ENCODE measurements around the gene TTLL13.

The TTLL13 gene

DNA sequence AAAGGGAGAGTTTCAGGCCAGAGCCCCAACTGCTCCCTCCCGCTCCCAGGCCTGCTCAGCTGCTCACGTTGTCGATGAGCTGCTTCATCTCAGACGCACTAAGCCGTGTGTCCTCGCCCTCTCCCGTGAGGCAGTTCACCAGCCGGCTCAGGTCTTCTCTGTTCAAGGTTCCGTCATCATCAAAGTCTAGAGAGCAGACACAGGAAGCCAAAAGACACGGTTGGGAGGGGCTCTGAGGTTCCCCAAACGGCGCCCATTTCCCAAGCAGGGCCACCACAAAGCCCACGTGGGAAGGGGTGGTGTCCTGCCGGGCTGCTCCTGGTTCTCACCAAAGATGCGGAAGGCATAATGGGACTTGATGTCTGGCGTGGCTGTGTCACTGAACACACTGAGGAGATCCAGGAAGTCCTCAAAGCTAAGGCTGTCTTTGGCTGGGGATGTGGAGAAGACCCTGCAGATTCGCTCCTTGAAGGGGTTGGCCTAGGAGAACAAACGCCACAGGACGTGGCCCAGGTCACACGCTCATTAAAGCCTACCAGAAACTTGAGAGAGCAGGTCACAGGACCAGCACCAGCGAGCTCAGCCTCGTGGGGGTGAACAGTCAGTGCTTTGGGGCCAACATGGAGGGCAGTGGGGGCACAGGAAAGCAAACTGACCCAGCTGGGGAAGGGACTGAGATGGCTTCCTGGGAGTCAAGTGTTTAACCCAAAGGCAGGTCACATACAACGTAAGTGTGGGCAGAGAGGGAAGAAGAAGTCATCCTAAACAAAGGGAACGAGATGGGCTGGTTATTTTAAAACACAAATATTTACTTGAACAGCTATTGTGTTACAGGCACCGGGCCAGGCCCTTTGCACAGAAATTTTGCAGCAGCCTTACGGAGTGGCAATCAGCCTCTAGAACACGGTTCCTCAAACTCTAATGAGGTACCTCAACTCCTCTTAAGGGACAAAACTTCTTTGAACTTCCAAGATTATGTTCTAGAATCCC is 18.0 kb upstream of the TTLL13 start:
- TF ChIP-seq, protein P1, sequence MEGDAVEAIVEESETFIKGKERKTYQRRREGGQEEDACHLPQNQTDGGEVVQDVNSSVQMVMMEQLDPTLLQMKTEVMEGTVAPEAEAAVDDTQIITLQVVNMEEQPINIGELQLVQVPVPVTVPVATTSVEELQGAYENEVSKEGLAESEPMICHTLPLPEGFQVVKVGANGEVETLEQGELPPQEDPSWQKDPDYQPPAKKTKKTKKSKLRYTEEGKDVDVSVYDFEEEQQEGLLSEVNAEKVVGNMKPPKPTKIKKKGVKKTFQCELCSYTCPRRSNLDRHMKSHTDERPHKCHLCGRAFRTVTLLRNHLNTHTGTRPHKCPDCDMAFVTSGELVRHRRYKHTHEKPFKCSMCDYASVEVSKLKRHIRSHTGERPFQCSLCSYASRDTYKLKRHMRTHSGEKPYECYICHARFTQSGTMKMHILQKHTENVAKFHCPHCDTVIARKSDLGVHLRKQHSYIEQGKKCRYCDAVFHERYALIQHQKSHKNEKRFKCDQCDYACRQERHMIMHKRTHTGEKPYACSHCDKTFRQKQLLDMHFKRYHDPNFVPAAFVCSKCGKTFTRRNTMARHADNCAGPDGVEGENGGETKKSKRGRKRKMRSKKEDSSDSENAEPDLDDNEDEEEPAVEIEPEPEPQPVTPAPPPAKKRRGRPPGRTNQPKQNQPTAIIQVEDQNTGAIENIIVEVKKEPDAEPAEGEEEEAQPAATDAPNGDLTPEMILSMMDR (IDR thresholded peaks at IDR 0.05; ENCODE audit: extremely low read depth, missing control alignments), result no peak
- DNase-seq (ENCODE audit: low spot score), result peak; percentile 78

DNA sequence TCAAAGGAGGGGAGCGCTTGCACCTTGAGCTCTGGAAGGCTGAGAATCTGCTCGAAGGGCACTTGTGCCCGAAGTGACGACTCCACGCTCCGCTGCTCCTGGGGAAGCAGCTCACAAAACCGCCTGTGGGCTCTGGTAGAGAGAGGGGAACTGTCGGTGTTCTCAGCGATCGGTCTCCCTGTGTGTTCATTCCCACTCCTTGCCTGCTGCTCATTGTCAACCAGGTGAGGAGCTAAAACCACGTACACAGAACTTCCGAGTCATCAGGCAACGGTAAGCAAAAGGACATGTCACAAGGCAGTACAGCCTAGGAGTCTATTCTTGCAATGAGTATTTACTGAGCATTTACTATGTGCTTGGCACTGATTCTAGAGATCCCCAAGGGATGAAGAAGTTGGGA is 17.2 kb upstream of the TTLL13 start:
- no peak for DNase-seq (ENCODE audit: low spot score)
- TF ChIP-seq, protein P1 (IDR thresholded peaks at IDR 0.05; ENCODE audit: extremely low read depth, missing control alignments), result no peak

DNA sequence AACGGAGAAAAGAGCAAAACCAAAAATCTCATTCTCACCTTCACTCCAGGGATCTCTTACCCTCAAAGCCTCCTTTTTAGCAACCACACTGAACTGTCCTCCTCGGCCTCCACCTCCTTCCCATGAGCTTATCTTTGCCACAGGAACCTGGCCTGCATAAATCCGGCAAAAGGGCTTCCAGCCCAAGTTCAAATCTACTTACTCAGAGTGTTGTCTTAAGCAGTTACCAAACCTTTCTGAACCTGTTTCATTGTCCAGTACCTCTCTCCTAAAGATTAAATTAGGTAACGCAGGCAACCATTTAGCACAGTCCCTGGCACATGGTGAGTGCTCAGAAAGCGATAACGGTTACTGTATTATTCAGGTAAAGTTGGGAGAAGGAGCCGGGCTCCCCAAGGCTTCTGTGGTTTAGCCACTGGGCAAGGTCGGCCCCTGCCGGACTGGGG is 16.4 kb upstream of the TTLL13 start:
- TF ChIP-seq, protein P1 (IDR thresholded peaks at IDR 0.05; ENCODE audit: extremely low read depth, missing control alignments), result peak; percentile 36
- DNase-seq (ENCODE audit: low spot score), result no peak

DNA sequence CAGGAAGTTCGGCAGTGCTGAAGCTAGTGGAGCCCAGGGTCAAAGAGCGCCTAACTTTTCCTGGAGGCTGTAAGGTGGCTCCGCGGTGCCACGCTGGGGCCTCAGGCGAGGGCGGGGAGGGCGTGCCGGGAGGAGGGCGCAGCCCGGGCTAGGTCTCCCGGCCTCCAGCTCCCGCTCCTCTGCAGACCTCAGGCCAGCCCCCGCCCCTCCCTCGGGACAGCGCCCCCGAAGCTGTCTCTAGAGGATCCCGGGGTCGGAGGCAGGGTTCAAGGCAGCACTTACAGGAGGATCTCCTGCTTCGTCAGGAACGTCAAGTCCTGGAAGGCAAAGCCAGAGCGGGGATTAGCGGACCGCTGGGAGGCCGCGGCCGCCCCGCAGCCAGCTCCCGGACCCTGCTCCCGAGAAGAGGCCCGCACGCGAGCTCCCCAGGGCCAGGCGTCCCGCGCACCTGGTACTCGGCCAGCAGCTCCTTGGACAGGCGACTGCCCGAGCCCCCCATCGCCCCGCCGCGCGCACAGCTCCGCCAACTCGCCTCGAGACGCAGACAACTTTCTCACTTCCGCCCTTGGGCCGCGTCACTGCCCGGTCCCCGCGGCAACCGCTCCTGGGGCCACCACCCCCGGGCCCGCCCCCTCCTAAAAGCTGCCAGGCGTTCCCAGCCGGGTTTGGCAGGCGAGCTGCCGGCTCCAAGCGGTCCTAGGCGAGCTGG is 15.8 kb upstream of the TTLL13 start, which contains the start of gene CIB1:
TSS of gene CIB1 (minus strand) at position 555 of the 709 bp plus-strand sequence. CDS start at position 499, 56 bp downstream.
- TF ChIP-seq, protein P1 (IDR thresholded peaks at IDR 0.05; ENCODE audit: extremely low read depth, missing control alignments), result no peak
- DNase-seq (ENCODE audit: low spot score), result peak; percentile 100

DNA sequence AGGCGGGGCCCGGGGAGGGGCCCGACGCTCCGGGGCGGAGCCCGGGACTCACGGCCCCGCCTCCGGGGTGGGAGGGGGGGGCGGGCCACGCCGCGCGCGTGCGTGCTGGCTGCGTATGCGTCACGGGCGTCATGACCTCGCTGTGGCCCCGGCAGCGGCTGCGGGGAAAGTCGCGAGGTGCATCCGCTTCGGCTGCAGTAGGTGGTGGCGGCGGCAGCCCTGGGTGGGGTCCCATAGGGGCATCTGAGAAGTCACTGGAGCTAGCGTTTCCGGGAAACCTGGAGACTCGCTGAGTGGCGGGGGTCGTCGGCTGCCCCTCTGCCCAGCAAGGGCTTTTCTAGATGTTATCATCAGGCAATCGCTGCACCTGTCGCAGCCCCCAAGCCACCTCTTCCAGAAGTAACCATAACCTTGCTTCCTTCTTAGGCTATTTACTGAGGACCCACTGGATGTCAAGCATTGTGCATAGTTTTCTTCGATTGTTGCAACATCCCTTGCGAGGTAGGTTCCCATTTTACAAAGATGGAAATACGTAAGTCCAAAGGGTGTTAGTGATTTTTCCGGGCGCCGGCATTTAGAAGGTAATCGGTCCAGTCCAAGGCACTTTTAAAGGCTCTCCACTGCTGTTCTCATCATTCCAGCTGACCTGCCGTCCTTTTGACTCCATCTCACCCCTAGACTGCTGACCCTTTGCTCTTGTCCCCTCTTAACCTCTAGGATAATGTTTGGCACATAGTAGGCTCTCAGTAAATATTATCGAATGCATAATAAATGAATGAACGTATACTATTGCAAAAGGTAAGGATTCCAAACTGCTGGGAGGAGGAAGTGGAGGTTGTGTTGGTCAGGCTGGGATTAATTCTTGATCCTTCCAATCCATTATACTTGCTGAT is 15.0 kb upstream of the TTLL13 start, which contains the start of gene GDPGP1:
TSS of gene GDPGP1 (plus strand) at position 114 of the 893 bp plus-strand sequence. CDS start 6,700 bp downstream, outside the sequence.
- DNase-seq (ENCODE audit: low spot score), result no peak
- TF ChIP-seq, protein P1 (IDR thresholded peaks at IDR 0.05; ENCODE audit: extremely low read depth, missing control alignments), result no peak

DNA sequence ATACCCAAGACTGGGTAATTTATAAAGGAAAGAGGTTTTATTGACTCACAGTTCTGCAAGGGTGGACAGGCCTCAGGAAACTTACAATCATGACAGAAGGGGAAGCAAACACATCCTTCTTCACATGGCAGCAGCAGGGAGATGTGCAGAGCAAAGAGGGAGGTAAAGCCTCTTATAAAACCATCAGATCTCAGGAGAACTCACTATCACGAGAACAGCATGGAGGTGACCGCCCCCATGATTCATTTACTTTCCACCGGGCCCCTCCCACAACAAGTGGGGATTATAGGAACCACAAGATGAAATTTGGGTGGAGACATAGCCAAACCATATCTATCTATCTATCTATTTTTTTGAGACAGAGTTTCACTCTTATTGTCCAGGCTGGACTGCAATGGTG is 10.0 kb upstream of the TTLL13 start:
- DNase-seq (ENCODE audit: low spot score), result no peak
- TF ChIP-seq, protein P1 (IDR thresholded peaks at IDR 0.05; ENCODE audit: extremely low read depth, missing control alignments), result no peak

Data from GM20000 (cell line).